Jurkat, Clone E6-1 (cell line): ENCODE data around the gene GABRB1.

ENCODE experiments used
- DNase-seq: peaks from one replicate; pipeline ENCODE4 v3.0.0-alpha.2; 2011; ENCODE audit warnings: low read depth, low spot score
- H3K4me3 ChIP-seq: 2 replicates; pipeline ENCODE4 v1.5.1; 2011; ENCODE audit warnings: mild to moderate bottlenecking, low read length, control low read depth, moderate library complexity

The GABRB1 gene

GRCh38 chr4:47475411-47475810 is 444.0 kb downstream of the GABRB1 start:
- no peak overlapping the region for H3K4me3 ChIP-seq
- DNase-seq, result no peak
